Bronchial epithelial cell (primary cell): Measurements from ENCODE around the gene NAA38. TPM values are rescaled to one million over a fixed set of nuclear protein-coding genes. Genes with fewer than 3 reads are reported as not detected.
A peak's percentile ranks its signal among the peaks of the same experiment; 100 is the strongest.

Source experiments
- DNase-seq: peaks from one replicate; pipeline ENCODE4 v3.0.0-alpha.2; 2010; ENCODE audit warnings: low read depth
- FAIRE-seq: peaks from 2 replicates; lab custom pipeline; 2011; peaks lifted over from hg19 to GRCh38; lab: Jason Lieb, UNC
- H3K27me3 ChIP-seq: 2 replicates; pipeline ENCODE4 v1.5.1; 2011; ENCODE audit warnings: low read length; ENCODE audit not compliant: control insufficient read depth, insufficient read depth
- H3K36me3 ChIP-seq: 2 replicates; pipeline ENCODE4 v1.5.1; 2011; ENCODE audit warnings: low read length; ENCODE audit not compliant: control insufficient read depth, insufficient read depth
- H3K4me3 ChIP-seq: 2 replicates; pipeline ENCODE4 v1.5.1; 2011; ENCODE audit warnings: mild to moderate bottlenecking, low read depth, low read length, control low read depth
- total RNA-seq: library from RNA; depleted of rRNA; stranded (reverse); fragments of >200 nt; gene quantifications from 2 replicates; pipeline ENCODE4 v1.2.1, GENCODE V29; 2014
- TF ChIP-seq, protein P1 (sequence below): IDR thresholded peaks from 2 replicates; pipeline ENCODE4 v1.5.1; 2011; ENCODE audit warnings: mild to moderate bottlenecking, moderate library complexity, low read length, control low read depth, inconsistent platforms; ENCODE audit not compliant: insufficient read depth, severe bottlenecking

Gene NAA38
- 36.6 and 47.5 TPM in 2 replicates for total RNA-seq

DNA sequence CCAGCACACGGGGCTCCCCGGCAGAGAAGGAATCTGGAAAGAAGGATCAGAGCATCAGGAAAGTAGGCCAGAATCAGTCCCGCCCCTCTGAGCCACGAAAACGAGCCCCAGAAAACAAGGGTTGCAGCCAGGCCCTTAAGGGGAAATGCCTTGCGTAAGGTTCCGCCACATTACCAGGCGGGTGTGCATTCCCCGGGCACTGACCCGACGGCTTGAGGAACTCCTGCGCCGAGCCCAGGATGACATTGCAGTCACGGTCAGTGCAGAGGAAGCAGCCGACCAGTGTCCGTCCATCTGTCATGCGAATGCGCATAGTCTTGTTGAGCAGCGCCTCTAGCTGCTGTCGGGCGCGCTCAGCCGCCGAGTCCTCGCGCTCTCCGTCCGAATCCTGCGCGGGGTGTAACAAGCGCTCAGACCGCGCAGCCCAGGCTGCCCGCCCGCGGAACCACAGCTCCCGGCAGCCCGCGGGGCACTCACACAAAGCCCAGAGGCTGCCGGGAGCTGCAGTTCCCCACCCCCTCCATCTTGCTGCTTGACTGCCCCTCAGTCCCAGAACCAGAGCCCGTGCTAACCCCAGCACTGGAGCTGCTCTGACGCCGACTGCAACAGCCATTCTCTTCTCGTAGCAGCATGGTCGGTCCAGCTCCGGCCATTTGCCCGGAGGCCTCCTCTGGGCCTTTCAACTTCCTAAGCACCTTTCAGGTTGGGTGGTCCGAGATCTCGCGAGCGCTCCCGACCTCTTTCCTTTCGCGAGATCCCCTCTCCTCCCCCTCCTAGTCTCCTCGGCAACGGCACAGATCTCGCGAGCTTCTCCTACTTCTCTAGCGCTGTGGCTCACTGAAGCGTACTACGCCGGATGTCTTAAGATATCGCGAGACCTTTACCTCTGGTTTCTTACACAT, at the start of gene NAA38:
TSS of gene NAA38 (minus strand) at position 749 of the 902 bp plus-strand sequence. CDS start at position 653, 96 bp downstream.
- no peaks in the 10 kb centered on the region for H3K27me3 ChIP-seq
- TF ChIP-seq, protein P1, sequence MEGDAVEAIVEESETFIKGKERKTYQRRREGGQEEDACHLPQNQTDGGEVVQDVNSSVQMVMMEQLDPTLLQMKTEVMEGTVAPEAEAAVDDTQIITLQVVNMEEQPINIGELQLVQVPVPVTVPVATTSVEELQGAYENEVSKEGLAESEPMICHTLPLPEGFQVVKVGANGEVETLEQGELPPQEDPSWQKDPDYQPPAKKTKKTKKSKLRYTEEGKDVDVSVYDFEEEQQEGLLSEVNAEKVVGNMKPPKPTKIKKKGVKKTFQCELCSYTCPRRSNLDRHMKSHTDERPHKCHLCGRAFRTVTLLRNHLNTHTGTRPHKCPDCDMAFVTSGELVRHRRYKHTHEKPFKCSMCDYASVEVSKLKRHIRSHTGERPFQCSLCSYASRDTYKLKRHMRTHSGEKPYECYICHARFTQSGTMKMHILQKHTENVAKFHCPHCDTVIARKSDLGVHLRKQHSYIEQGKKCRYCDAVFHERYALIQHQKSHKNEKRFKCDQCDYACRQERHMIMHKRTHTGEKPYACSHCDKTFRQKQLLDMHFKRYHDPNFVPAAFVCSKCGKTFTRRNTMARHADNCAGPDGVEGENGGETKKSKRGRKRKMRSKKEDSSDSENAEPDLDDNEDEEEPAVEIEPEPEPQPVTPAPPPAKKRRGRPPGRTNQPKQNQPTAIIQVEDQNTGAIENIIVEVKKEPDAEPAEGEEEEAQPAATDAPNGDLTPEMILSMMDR = peak; percentile 64
- peak; percentile 98 for DNase-seq
- no peak for FAIRE-seq
- H3K36me3 ChIP-seq = peaks cover 20% of the 10 kb centered on the region
- peak within 1 kb of the TSS; percentile 56 for H3K4me3 ChIP-seq

GRCh38 chr17:7903154-7904103, 46.1 kb upstream of the NAA38 start:
- DNase-seq = peak; percentile 56
- peak; percentile 28 for FAIRE-seq
- H3K36me3 ChIP-seq = peaks cover 67% of the 10 kb centered on the region
- TF ChIP-seq, protein P1 = no peak
- no peak overlapping the region for H3K4me3 ChIP-seq
- H3K27me3 ChIP-seq = no peaks in the 10 kb centered on the region

- H3K36me3 ChIP-seq = peaks cover 67% of the 10 kb centered on the region
- TF ChIP-seq, protein P1 = peak; percentile 39
- H3K27me3 ChIP-seq = no peaks in the 10 kb centered on the region
- DNase-seq (peak; percentile 50), FAIRE-seq (peak; percentile 73)
- H3K4me3 ChIP-seq = no peak overlapping the region
Measured at GRCh38 chr17:7897773-7898172, 40.4 kb upstream of the NAA38 start.

- no peaks in the 10 kb centered on the region for H3K27me3 ChIP-seq
- DNase-seq (no peak), FAIRE-seq (no peak)
- peaks cover 63% of the 10 kb centered on the region for H3K36me3 ChIP-seq
- H3K4me3 ChIP-seq = no peak overlapping the region
- TF ChIP-seq, protein P1 = no peak
Measured at GRCh38 chr17:7897090-7897489, 39.7 kb upstream of the NAA38 start.

DNA sequence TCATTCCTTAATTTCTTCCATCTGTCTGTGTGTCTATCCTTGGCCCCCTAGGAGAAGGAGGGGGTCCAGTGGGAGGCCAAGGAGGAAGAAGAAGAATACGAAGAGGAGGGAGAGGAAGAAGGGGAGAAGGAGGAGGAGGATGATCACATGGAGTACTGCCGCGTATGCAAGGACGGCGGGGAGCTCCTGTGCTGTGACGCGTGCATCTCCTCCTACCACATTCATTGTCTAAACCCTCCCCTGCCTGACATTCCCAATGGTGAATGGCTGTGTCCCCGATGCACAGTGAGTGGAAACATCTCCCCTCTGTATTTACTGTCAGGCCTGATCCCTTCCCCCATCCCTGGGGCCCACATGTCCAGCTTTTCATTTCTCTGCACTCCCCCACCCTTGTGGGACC, 37.5 kb upstream of the NAA38 start:
- no peak overlapping the region for H3K4me3 ChIP-seq
- DNase-seq (no peak), FAIRE-seq (no peak)
- TF ChIP-seq, protein P1 = no peak
- no peaks in the 10 kb centered on the region for H3K27me3 ChIP-seq
- peaks cover 61% of the 10 kb centered on the region for H3K36me3 ChIP-seq
